Cardiac fibroblast (primary cell): ENCODE data around the gene CARD10.
A peak's percentile ranks its signal among the peaks of the same experiment; 100 is the strongest.
"Not testable (repeated sequence)": the region's sequence is repeated elsewhere in the genome, so short reads cannot be mapped to it uniquely, and the experiment has no call there.

Experiments used
- DNase-seq, 2 donors: peaks; one replicate each; pipeline versions ENCODE4 v3.0.0 to v3.0.0-alpha.2; 2010; ENCODE audit warnings: low read depth in 2 of 2
- H3K4me3 ChIP-seq, 2 donors: replicated peaks in 1 of 2; 1 replicate in 1 of 2; 2 replicates in 1 of 2; pipeline ENCODE4 v1.5.1; 2011; ENCODE audit warnings: low read depth in 2 of 2, low read length in 2 of 2, mild to moderate bottlenecking in 2 of 2, moderate library complexity in 1 of 2
- TF ChIP-seq, protein P1 (sequence below): IDR thresholded peaks from one replicate; pipeline ENCODE4 v1.5.1; 2011; ENCODE audit warnings: low read depth, mild to moderate bottlenecking, low read length, inconsistent platforms

CARD10 gene

DNA sequence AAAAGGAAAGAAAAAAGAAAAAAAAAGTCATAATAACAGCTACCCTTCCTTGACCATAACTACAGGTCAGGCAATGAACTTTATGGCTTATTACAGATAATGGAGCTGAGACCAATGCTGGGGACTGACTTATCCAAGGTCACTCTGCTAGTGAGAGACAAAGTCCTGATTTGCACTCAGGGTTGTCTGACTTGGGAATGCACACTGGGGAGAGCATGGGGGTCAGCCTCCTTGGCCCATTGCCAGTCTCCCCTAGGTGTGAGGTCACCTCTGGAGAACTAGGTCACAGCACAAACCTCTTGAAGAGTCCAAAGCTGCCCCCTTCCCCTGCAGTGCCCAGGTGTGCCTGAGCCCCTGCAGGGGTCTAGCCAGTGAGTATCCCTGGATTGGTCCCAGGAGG is 35.8 kb upstream of the CARD10 start:
- TF ChIP-seq, protein P1, sequence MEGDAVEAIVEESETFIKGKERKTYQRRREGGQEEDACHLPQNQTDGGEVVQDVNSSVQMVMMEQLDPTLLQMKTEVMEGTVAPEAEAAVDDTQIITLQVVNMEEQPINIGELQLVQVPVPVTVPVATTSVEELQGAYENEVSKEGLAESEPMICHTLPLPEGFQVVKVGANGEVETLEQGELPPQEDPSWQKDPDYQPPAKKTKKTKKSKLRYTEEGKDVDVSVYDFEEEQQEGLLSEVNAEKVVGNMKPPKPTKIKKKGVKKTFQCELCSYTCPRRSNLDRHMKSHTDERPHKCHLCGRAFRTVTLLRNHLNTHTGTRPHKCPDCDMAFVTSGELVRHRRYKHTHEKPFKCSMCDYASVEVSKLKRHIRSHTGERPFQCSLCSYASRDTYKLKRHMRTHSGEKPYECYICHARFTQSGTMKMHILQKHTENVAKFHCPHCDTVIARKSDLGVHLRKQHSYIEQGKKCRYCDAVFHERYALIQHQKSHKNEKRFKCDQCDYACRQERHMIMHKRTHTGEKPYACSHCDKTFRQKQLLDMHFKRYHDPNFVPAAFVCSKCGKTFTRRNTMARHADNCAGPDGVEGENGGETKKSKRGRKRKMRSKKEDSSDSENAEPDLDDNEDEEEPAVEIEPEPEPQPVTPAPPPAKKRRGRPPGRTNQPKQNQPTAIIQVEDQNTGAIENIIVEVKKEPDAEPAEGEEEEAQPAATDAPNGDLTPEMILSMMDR: no peak
- no peak for DNase-seq
- H3K4me3 ChIP-seq: no peak overlapping the region

DNA sequence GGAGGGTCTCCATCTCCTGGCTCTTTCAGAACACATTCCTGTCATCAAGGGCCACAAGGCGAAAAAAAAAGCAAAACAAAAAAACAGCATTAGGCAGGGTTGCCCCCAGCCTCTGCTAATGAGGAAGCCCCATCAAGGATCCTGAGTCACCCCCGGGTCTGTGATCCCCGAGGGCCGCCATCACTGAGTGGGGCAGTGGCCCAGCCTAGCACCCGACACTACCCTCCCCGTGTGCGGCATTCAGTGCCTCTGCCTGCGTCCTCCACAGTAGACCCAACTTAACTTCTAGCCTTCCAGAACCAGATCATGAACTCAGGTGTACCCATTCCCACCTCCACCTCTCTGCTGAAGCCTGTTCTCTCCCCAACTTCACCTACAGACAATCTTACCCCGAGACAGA is 34.5 kb upstream of the CARD10 start:
- no peak for DNase-seq
- TF ChIP-seq, protein P1: no peak
- no peak overlapping the region for H3K4me3 ChIP-seq

DNA sequence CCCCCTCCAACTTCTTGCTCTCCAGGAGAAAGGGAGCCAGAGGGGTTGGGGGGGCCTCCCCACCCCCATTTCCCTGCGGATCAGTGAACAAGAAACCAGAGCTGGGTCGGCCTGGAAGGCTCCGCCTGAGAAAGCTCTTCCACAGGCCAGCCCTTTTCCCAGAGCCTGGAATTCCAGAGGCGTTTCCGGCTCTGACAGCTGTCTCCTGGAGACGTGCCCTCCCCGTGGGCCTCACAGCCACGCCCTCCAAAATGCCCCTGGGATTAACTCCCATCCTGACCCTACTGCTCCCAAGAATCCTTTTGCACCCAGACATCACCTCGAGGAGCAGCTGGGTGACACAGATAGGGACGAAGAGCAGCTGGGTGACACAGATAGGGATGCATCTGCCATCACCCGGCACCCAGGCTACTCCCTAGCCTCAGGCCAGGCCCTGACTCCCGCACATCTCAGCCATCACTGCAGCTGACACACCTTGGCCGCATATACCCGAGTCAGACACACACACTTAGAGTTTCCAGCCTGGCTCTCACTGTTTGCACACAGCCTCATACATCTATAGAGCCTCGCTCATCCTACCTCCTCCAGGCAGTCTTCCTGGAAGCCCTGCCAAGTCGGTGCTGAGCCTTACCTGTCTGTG is 33.4 kb upstream of the CARD10 start:
- H3K4me3 ChIP-seq: no peak overlapping the region
- TF ChIP-seq, protein P1: no peak
- DNase-seq: peak in 1 of 2 donors; percentile 81

- TF ChIP-seq, protein P1: no peak
- H3K4me3 ChIP-seq: no peak overlapping the region
- DNase-seq: no peak
These were observed 32.8 kb upstream of the CARD10 start for GRCh38 chr22:37551981-37552380.

- peak in 1 of 2 donors; percentile 41 for DNase-seq
- not testable (repeated sequence) for H3K4me3 ChIP-seq
These were observed 31.7 kb upstream of the CARD10 start for GRCh38 chr22:37550921-37551320.

- TF ChIP-seq, protein P1: peak; percentile 25
- H3K4me3 ChIP-seq: no peak overlapping the region
- peak; percentile 52 to 88 for DNase-seq
These were observed 30.5 kb upstream of the CARD10 start for GRCh38 chr22:37549704-37550059.

- peak in 1 of 2 donors; percentile 53 for DNase-seq
- H3K4me3 ChIP-seq: no peak overlapping the region
- TF ChIP-seq, protein P1: no peak
These were observed 28.1 kb upstream of the CARD10 start for GRCh38 chr22:37547251-37547741.
